Endothelial cell of umbilical vein (primary cell): ENCODE data around the gene ATP13A3. TPM values are rescaled to one million over a fixed set of nuclear protein-coding genes. Genes with fewer than 3 reads are reported as not detected.

ENCODE experiments used
- BruUV-seq: library from RNA; stranded (reverse); fragments of 400-500 nt; replicated peaks from 2 replicates; lab custom pipeline; 2021; lab: Mats Ljungman, UMichigan
- CTCF ChIA-PET: fragments of 300-600, 350-600 bp; sonication (Branson Sonifier 250); formaldehyde crosslinking; loops from one replicate; lab custom pipeline; 2021; ENCODE audit warnings: antibody characterized with exemption, inconsistent platforms; lab: Charles Lee
- POLR2A ChIA-PET: fragments of 300-600, 350-600 bp; sonication (Branson Sonifier 250); formaldehyde crosslinking; loops from one replicate; lab custom pipeline; 2021; ENCODE audit warnings: antibody characterized with exemption, inconsistent platforms; lab: Charles Lee
- DNase-seq: peaks from one replicate; pipeline ENCODE4 v3.0.0-alpha.2; 2011; ENCODE audit warnings: low read depth, low spot score
- FAIRE-seq: peaks from 2 replicates; lab custom pipeline; 2011; peaks lifted over from hg19 to GRCh38; lab: Jason Lieb, UNC
- H2AFZ ChIP-seq: 2 replicates; pipeline ENCODE4 v1.6.0; 2012; ENCODE audit warnings: low read depth, low read length, control low read depth, inconsistent platforms
- H3K27ac ChIP-seq: 2 replicates; pipeline ENCODE4 v1.5.1; 2011; ENCODE audit warnings: low read depth, mild to moderate bottlenecking, control low read depth, low read length, moderate library complexity; ENCODE audit not compliant: insufficient read depth
- H3K27me3 ChIP-seq, 2 experiments: 2 replicates each; pipeline versions ENCODE4 v1.6.0 to v1.6.1; 2011; ENCODE audit warnings: low read length in 2 of 2, mixed read lengths in 1 of 2; ENCODE audit not compliant: control insufficient read depth in 2 of 2, insufficient read depth in 2 of 2
- H3K36me3 ChIP-seq, 2 experiments: 2 replicates in 1 of 2; 3 replicates in 1 of 2; pipeline ENCODE4 v1.5.1; 2011; ENCODE audit warnings: low read length in 2 of 2, mild to moderate bottlenecking in 1 of 2, moderate library complexity in 1 of 2; ENCODE audit not compliant: control insufficient read depth in 2 of 2, insufficient read depth in 2 of 2; ENCODE audit errors: extremely low read depth in 1 of 2
- H3K4me1 ChIP-seq: 3 replicates; pipeline ENCODE4 v1.5.1; 2011; ENCODE audit warnings: mild to moderate bottlenecking, low read length; ENCODE audit not compliant: control insufficient read depth, insufficient read depth; ENCODE audit errors: extremely low read depth
- H3K4me2 ChIP-seq: 2 replicates; pipeline ENCODE4 v1.6.1; 2011; ENCODE audit warnings: low read length, control low read depth, mixed read lengths; ENCODE audit not compliant: insufficient read depth
- H3K4me3 ChIP-seq, 3 experiments: fragments of 200-600 bp in 1 of 3; sonication (generic), shearing (Covaris generic) in 1 of 3; replicated peaks in 1 of 3; 2 replicates each; pipeline ENCODE4 v1.5.1; 2011 to 2016; ENCODE audit warnings: control low read depth in 3 of 3, low read length in 3 of 3, mild to moderate bottlenecking in 2 of 3, inconsistent platforms in 1 of 3, low read depth in 1 of 3, moderate library complexity in 1 of 3; ENCODE audit not compliant: insufficient read depth in 1 of 3
- H3K79me2 ChIP-seq: 2 replicates; pipeline ENCODE4 v1.6.0; 2012; ENCODE audit warnings: low read length, inconsistent platforms; ENCODE audit not compliant: control insufficient read depth, insufficient read depth
- H3K9ac ChIP-seq: replicated peaks from 2 replicates; pipeline ENCODE3; 2011; ENCODE audit warnings: low read length, control low read depth; ENCODE audit not compliant: insufficient read depth; ENCODE audit errors: extremely low read depth
- H3K9me1 ChIP-seq: replicated peaks from 3 replicates; pipeline ENCODE4 v1.6.0; 2011; ENCODE audit warnings: mild to moderate bottlenecking, low read length; ENCODE audit not compliant: control insufficient read depth, insufficient read depth; ENCODE audit errors: extremely low read depth
- H3K9me3 ChIP-seq: replicated peaks from 2 replicates; pipeline ENCODE4 v1.5.1; 2012; ENCODE audit warnings: low read length, inconsistent platforms; ENCODE audit not compliant: control insufficient read depth, insufficient read depth
- H4K20me1 ChIP-seq: replicated peaks from 2 replicates; pipeline ENCODE3; 2011; ENCODE audit warnings: mild to moderate bottlenecking, low read length; ENCODE audit not compliant: control insufficient read depth, insufficient read depth; ENCODE audit errors: extremely low read depth
- EZH2 ChIP-seq: IDR thresholded peaks from 2 replicates; pipeline ENCODE4 v1.6.1; 2012; ENCODE audit warnings: borderline replicate concordance, low read depth, mild to moderate bottlenecking, moderate library complexity, low read length, inconsistent platforms; ENCODE audit not compliant: severe bottlenecking
- FOS ChIP-seq: IDR thresholded peaks from 2 replicates; pipeline ENCODE4 v1.6.1; 2011; ENCODE audit warnings: mild to moderate bottlenecking, low read length, moderate library complexity, borderline replicate concordance; ENCODE audit not compliant: insufficient read depth
- GATA2 ChIP-seq: IDR thresholded peaks from 2 replicates; pipeline ENCODE4 v1.7.0; 2011; ENCODE audit warnings: low read depth, mild to moderate bottlenecking, moderate library complexity, mixed read lengths, low read length; ENCODE audit not compliant: insufficient read length, insufficient read depth
- JUN ChIP-seq: IDR thresholded peaks from 2 replicates; pipeline ENCODE4 v1.6.1; 2011; ENCODE audit warnings: borderline replicate concordance, low read depth; ENCODE audit not compliant: insufficient read length, insufficient read depth
- MYC ChIP-seq: IDR thresholded peaks from one replicate; pipeline ENCODE4 v1.6.1; 2011; ENCODE audit warnings: mild to moderate bottlenecking, low read depth, low read length
- POLR2A ChIP-seq: IDR thresholded peaks from 2 replicates; pipeline ENCODE4 v1.6.1; 2012; ENCODE audit warnings: low read depth, mild to moderate bottlenecking, control low read depth, low read length
- POLR2AphosphoS5 ChIP-seq: IDR thresholded peaks from 2 replicates; pipeline ENCODE4 v1.6.1; 2012; ENCODE audit warnings: low read depth, mild to moderate bottlenecking, control low read depth, low read length, moderate library complexity; ENCODE audit not compliant: insufficient read depth
- dilution Hi-C: fragments of 300-500 bp; cut with MboI; formaldehyde crosslinking; loops from one replicate; pipeline ENCODE4 v1.15.0; 2019; ENCODE audit warnings: low sequenced_read_pairs; ENCODE audit not compliant: extremely low pct_ligation_motif_present
- intact Hi-C: fragments of 100-400 bp; cut with micrococcal nuclease; formaldehyde crosslinking; loops from one replicate; pipeline ENCODE4 v1.10.0; 2022
- polyA plus RNA-seq, 4 experiments: library from polyadenylated mRNA; depleted of rRNA in 3 of 4; stranded (reverse) in 3 of 4; unstranded in 1 of 4; fragments of >200 nt; gene quantifications; 2 replicates each; pipeline versions ENCODE4 v1.2.1 to v1.2.3, GENCODE V29; 2011 to 2012; ENCODE audit warnings: missing spikeins in 1 of 4
- total RNA-seq: library from RNA; stranded (reverse); gene quantifications from 2 replicates; pipeline ENCODE4 v1.2.3, GENCODE V29; 2021
- TF ChIP-seq, protein P1 (sequence below), 2 donors: IDR thresholded peaks; 1 replicate in 1 of 2; 2 replicates in 1 of 2; pipeline ENCODE4 v1.5.1; 2011; ENCODE audit warnings: low read length in 2 of 2, mild to moderate bottlenecking in 2 of 2, moderate library complexity in 2 of 2, control low read depth in 1 of 2, inconsistent platforms in 1 of 2, low read depth in 1 of 2; ENCODE audit not compliant: insufficient read depth in 1 of 2; ENCODE audit errors: extremely low read depth in 1 of 2
- TF ChIP-seq, protein P2 (sequence below): IDR thresholded peaks from 2 replicates; pipeline ENCODE4 v1.6.1; 2011; ENCODE audit not compliant: insufficient read depth, insufficient read length

ATP13A3 gene
- total and polyA plus RNA-seq, 2 donors (not counting 3 experiments of a cell fraction or from before 2014, with no cell fraction given), result 12.0 to 59.0 TPM

- Histone ChIP-seq H2AFZ (no peak overlapping the region), H3K27ac (no peak overlapping the region), H3K4me1 (peaks cover 4% of the 10 kb centered on the region), H3K9me1 (no peaks in the 10 kb centered on the region), H3K27me3 (peaks cover 6 to 21% of the 10 kb centered on the region in 2 experiments), H3K9ac (no peak overlapping the region), H3K4me3 (no peak overlapping the region), H3K36me3 (no peaks in the 10 kb centered on the region), H3K4me2 (no peak overlapping the region), H3K9me3 (no peaks in the 10 kb centered on the region), H4K20me1 (no peaks in the 10 kb centered on the region), H3K79me2 (no peaks in the 10 kb centered on the region)
- ChIA-PET CTCF (interaction anchor here (1.0 kb wide), 1 partner anchor 39 kb away, joined by 4 read pairs; no protein-coding TSS in a partner anchor), POLR2A (no interaction called here)
- dilution Hi-C loops (no loop called here), intact Hi-C loops (no loop called here)
- TF ChIP-seq, protein P1, sequence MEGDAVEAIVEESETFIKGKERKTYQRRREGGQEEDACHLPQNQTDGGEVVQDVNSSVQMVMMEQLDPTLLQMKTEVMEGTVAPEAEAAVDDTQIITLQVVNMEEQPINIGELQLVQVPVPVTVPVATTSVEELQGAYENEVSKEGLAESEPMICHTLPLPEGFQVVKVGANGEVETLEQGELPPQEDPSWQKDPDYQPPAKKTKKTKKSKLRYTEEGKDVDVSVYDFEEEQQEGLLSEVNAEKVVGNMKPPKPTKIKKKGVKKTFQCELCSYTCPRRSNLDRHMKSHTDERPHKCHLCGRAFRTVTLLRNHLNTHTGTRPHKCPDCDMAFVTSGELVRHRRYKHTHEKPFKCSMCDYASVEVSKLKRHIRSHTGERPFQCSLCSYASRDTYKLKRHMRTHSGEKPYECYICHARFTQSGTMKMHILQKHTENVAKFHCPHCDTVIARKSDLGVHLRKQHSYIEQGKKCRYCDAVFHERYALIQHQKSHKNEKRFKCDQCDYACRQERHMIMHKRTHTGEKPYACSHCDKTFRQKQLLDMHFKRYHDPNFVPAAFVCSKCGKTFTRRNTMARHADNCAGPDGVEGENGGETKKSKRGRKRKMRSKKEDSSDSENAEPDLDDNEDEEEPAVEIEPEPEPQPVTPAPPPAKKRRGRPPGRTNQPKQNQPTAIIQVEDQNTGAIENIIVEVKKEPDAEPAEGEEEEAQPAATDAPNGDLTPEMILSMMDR (IDR thresholded peaks at IDR 0.05; ENCODE audit: extremely low read depth in 1 of 2, insufficient read depth in 1 of 2, low read depth in 1 of 2, low read length in 2 of 2), result no peak
- no peak for TF ChIP-seq EZH2
- no peak for TF ChIP-seq POLR2AphosphoS5
- TF ChIP-seq GATA2, result no peak
- TF ChIP-seq, protein P2, sequence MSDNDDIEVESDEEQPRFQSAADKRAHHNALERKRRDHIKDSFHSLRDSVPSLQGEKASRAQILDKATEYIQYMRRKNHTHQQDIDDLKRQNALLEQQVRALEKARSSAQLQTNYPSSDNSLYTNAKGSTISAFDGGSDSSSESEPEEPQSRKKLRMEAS, result no peak
- no peak for TF ChIP-seq FOS
- TF ChIP-seq JUN, result no peak
- no peak for TF ChIP-seq MYC
- no peak for TF ChIP-seq POLR2A
- FAIRE-seq (no peak), DNase-seq (no peak)
- no TSS peak for BruUV-seq
Observed at GRCh38 chr3:194382196-194382891, 104.5 kb downstream of the ATP13A3 start.
